Measurements from ENCODE around the gene QRFP.

GRCh38 chr9:130922893-130923610 lies 26.4 kb upstream of the QRFP start:
- no peak for TF ChIP-seq CTCF (IDR thresholded peaks at IDR 0.05; ENCODE audit: low read length)
- no peak for TF ChIP-seq EZH2 (optimal IDR thresholded peaks at IDR 0.05; ENCODE audit: low read depth, low read length)
